ENCODE results near the gene PEX3.

GRCh38 chr6:143465546-143465945 lies 14.9 kb downstream of the PEX3 start:
- no peak for TF ChIP-seq CTCF (IDR thresholded peaks at IDR 0.05)
- TF ChIP-seq STAT6 (CRISPR knock-in tag; conservative IDR thresholded peaks at IDR 0.05; ENCODE audit: low read depth), result no peak

All from WTC11 (cell line).